HG03045 (cell line): ENCODE measurements around the gene LAMA5.
"Not testable (repeated sequence)": the region's sequence is repeated elsewhere in the genome, so short reads cannot be mapped to it uniquely, and the experiment has no call there.

Experiments used
- ATAC-seq: cut with Tn5 transposase; IDR thresholded peaks from one replicate; pipeline ENCODE4 v1.9.1; 2021; ENCODE audit warnings: mild to moderate bottlenecking, moderate library complexity; ENCODE audit not compliant: unreplicated experiment

The LAMA5 gene

GRCh38 chr20:62390317-62391164 lies 23.4 kb upstream of the LAMA5 start:
- no peak for ATAC-seq

DNA sequence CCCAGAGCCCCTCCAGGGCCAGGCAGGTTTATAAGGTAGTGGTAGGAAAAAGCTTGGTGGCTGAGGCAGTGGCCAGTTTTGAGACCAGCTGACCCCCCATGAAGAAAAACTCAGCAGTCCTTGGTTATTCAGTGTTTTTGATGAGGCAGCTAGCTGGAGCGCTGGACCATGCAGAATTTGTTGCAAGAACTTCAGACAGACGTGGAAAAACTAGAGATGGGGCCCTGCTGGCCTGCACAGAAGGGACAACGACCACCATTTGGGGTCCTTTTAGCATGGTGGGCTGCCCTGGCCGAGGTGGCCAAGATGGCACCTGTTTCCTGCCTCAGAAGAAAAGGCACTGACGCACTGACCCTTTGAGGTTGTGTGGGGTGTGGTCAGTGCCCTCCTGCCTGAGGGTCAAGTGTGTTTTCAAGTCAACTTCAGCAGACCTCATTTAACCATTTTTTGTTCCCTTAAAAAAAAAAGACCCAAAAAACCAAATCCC lies 22.5 kb upstream of the LAMA5 start:
- no peak for ATAC-seq

GRCh38 chr20:62388839-62389600 lies 21.9 kb upstream of the LAMA5 start:
- no peak for ATAC-seq

DNA sequence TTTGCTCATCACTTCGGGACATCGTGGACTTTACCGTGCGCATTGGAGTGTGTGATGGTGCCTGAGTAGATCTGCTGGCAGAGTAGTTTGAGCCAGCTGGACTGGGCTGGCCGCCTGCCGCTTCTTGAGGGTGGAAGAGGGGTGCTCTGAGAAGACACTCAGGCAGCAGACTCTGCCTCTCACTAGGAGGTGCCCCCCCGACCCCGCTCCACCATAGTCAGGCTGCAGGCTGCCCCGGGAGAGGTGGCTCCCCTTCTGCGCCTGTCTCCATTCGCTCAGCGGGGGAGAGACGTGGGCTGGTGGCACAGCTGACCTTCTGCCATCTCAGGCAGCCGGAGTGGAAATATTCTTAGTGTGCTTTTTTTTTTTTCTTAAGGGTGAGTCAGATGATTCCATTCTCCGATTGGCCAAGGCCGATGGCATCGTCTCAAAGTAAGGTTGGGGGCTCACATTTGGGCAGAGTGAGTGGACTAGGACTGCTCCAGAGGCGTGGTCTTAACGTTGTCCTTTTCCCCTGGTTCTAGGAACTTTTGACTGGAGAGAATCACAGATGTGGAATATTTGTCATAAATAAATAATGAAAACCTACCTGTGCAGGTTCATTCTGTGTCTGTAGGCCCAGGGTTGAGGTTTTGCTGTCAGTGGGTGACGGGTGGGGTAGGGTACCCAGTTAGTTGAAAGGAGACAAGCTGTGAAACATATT lies 21.0 kb upstream of the LAMA5 start:
- ATAC-seq, result no peak

DNA sequence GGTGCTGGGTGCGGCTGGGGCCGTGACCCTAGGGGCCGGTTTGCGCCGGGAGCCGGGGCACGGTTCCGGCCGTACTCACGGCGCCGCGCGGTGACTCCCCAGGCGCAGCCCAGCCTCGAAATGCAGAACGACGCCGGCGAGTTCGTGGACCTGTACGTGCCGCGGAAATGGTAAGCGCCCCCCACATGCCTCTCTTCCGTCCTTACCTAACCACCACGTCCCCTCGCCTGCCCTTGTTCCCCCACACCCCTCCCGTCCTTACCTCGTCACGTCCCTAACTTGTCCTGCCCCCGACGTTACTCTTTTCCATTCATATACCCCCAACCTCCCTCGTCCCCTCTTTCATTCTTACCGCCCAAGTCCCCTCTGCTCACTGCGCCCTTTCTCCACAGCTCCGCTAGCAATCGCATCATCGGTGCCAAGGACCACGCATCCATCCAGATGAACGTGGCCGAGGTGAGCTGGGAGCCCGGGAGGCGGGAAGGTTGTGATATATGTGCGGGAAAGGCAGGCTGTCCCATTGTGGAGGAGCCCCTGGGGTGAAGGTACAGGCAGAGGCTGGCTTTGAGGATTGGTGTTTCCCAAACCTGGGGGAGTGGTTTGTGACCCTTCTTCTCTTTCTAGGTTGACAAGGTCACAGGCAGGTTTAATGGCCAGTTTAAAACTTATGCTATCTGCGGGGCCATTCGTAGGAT lies 20.3 kb upstream of the LAMA5 start:
- ATAC-seq, result no peak

- ATAC-seq, result peak; percentile 82
Observed at GRCh38 chr20:62386383-62387218, 19.5 kb upstream of the LAMA5 start, which contains the start of gene RPS21. RPS21 (plus strand) TSS chr20:62387103; CDS start chr20:62387339, 236 bp downstream.

DNA sequence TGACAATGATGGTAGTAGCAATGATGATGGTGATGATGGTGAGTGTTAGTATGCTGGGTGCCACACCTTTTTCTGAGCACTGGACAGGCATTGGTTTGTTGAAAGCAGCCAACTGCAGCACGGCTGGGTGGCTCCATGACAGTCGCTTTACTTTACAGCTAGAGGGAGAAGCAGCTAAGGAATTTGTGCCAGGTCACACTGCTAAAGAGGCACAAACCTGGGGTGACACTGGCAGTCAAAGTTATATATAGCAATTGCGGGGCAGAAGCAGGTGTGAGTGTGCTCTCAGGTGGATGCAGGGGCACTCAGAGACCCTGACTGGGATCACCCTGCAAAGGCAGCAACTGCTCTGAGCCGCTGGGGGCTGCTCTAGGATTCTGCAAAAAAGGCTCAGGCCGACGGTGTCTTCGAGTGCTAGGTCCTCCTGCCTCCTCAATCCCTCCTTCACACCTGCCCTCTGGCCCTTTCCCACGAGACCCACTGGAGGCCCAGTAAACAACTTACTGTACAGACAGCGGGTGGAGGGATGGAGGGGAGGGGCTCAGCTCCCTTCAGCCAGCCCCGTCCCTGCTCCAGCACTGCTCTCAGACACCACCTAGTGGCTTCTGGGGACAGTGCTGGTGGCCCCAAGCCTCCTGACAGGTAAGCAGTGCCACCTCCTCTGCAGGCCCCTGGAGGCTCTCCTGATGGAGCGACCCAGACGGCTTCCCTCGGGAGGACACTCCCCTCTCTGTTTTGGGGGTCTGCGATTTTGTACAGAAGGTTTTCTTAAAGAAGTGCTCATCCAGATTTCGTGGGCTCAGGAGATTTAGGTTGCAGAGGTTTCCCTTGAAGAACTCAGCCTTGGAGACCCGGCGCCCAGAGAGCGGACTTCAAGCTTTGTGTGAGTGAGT lies 15.4 kb upstream of the LAMA5 start:
- peak; percentile 41 for ATAC-seq

DNA sequence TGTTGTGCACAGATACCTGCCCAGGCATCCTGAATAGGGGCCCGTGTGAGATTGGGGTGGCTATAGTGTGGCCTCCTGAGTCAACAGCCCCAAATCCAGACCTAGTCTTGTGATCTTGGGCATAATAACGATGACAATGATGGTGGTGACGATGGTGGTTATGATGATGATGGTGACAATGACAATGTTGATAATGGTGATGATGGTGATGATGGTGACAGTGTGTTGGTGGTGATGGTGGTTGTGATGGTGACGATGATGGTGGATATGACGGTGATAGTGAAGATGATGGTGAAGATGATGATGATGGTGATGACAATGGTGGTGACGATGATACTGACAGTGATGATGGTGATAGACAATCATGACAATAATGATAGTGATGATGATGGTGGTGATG lies 14.7 kb upstream of the LAMA5 start:
- no peak for ATAC-seq

DNA sequence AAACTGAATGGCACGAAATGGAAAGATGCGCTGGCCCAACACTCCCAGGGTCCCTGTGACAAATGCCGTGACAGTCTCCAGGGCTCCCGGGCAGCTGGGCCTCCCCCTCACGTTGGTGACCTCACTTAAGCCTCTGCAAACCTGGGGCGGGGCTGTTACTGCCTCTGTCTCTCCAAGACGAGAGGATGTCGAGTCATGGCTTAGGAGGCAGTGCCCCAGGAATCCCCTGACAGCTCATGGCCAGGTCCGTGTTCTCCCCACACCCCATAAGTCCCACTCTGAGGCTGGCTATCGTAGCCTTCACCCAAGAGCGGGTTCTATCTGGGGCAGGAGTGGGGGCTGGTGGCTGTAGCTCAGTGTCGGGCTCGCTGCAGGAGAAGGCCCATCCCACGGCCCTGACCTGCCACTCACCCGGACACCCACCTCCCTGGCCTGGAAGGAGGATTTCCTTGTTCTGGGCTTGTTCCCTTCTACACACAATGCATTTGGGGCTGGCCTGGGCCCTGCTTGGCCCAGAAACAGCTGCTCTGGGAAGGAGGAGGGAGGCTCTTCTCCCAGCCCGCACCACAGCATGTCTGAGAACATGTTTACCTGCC lies 14.2 kb upstream of the LAMA5 start:
- no peak for ATAC-seq

DNA sequence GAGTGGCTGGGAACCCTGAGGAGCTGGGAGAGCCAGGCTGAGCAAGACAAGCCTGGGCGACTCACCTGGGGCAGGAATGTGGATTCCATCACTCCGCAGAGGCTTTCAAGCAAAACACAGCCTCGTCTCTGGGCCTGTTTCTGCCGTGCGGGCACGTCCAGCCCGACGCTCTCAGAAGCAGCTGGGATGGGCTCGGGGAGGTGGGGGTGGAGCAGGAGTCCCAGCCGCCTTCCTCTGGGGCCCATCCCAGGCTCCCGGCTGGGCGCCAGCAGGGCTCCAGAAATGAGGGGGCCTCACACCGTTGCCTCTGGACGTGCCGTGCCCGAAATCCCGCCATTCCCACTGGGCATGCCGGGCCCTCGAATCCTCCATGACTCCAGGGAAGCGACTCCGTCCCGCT lies 11.1 kb upstream of the LAMA5 start:
- no peak for ATAC-seq

DNA sequence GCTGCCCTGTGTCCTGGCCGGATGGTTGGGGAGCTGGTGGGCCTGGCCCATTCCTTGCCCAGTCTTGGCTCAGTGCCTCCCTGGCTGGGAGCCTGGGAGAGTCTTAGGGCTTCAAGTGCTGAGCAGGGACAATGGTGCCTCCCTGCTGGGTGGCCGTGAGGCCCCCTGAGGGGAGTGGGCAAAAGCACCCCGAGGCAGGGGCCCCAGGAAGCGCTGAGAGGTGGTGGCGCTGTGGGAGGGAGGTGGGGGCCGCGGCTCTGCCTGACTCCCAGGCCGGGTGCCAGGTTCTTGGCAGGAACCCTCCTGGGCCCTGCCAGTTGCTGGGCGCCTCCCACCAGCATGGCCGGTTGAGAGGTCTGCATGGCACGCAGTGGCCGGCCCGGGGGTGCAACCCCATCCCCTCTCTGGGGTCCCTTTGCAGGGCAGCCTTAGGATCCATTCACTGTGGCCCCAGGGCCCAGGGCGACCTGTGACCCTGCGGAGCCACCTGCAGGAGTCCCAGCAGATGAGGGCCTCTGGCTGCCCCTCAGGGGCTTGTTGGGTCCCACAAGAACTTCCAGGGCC lies 10.6 kb upstream of the LAMA5 start:
- no peak for ATAC-seq

GRCh38 chr20:62377064-62377461 lies 10.0 kb upstream of the LAMA5 start:
- no peak for ATAC-seq

DNA sequence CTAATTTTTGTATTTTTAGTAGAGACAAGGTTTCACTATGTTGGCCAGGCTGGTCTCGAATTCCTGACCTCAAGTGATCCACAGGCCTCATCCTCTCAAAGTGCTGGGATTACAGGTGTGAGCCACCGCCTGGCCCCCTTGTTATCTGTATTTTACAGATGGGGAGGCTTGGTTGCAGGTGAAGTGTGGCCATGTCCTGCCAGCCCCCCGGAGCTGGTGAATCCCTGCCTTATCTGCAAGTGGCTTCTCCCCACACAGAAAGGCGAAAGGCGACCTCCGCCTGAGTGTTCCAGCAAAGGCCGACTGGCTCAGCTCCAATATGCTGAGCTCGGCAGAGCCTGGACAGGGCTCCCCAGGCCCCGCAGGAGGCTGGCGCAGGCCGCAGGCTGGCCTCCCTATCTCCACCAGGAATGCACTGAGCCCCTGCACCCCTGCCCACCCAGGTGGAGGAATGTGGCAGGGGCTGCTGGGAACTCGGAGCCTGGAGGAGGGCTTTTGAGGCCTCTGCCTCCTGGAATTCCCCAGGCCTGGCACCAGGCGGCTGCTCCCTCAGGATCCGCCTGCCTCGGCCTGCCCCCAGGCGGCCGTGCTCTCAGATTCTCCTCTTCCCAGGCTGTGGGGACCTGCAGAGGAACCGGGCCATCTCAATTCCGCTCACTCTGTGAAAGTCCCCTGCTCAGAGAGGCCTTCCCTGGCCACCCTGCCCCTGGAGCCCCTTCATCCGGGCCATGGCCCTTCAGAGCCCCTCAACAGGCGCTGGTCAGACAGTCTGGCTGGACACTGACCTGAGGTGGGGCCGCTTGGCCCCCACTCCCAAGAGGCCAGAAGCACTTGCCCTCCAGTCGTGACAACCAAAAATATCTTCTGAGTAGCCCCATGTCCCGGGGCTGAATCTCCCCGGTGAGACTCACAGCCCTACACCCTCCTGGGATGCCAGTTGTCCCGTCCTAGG lies 9.3 kb upstream of the LAMA5 start:
- ATAC-seq, result no peak

DNA sequence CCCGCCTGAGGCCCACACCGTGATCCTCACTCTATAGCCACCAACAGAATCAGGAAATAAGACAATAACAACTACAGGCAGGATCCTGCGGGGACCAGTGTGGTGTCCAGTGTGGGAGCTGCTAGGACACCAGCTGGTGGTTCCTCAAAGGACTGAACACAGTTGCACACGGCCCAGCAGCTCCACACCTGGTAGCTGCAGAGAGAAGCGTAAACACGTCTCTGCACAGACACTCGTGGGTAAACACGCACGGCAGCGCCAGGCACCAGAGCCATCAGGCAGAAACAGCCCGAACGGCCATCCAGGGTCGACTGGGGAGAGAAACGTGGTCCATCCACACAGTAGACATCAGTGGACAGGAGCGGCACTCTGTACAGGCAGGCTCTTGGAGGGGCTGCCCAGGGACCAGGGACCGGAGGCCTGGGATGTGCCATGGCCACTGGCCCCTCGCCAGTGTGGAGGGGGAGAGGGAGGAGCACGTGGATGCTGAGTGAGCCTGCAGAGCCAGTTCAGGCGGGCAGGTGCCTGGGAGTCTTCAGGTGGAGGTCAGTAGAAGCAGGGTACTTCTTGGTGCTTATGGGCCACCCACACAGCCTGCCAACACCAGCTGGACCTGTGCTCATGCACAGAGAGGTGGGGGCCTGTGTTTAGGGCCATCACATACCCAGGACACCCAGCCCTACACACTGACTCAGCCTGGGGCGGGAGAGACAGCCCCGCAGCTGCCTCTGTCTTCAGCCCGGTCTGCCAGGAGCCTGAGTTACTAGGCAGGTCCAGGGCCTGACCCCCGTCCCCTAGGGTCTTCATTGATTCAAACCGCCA lies 7.4 kb upstream of the LAMA5 start:
- ATAC-seq, result no peak

DNA sequence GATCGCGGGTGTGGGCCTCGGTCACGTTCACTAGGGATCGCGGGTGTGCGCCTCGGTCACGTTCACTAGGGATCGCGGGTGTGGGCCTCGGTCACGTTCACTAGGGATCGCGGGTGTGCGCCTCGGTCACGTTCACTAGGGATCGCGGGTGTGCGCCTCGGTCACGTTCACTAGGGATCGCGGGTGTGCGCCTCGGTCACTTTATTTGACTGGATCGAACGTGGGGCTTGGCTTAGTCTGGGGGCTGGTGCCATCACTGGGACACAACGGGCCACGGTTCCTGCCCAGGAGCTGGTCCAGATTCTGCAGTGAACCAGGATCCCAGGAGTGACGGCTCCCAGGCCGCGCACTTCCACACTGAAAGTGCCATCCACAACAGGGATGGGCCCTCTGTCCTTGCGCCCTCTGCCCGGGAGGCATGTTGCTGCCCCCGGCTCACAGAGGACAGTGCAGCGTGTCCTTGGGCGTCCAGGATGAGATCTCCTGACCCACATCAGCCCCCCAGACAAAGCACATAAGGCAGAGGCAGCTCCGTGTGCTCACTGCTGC lies 6.6 kb upstream of the LAMA5 start:
- not testable (repeated sequence) for ATAC-seq
